ENCODE data around the gene ACIN1. TPM values are rescaled to one million over a fixed set of nuclear protein-coding genes. Genes with fewer than 3 reads are reported as not detected.

Gene ACIN1
- total and polyA plus RNA-seq, 2 of the 13 experiments (the other 11 are each of a cell fraction or from before 2014, with no cell fraction given) = 165 to 183 TPM

DNA sequence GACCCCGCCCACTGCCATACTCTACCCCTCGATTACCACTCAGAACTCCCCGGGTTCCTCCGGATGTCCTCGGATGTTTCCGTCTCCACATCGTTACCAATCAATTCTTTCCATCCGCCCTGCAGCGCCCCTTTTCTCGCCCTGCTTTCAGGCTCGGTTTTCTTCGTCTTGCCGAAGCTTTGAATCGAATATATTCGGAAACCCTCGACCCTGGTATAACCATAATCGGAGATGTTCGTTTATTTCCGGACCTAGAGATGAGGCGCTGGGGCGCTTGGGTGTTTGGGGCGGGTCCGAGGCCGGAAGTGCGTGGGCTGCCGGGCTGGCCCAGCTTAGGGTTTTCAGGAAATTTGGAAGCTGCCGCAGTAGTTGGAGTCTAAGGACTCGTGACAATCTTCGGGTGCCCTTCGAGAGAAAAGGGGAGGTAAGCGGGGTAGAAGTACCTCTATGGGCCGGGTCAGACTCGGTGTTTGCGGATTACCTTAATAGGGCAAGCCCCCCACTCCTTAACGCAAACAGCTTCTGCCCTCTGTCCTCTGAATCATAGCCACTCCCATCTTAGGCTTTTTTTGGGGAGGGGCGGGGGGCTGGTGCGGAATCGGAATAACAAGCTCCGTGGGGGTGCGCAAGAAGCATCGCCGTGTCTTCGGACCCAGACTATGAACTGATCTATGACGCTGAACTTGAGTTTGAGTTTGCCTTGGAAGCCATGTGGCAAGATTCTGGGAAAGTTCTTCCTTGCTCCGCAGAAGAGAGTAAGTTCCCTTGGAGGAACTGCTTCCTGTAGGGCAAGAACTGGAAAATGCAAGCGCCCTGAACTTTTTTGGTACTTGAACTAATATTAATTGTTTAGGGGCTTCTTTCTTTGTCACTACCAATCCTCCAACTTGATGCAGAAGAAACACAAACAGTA lies 516 bp upstream of the ACIN1 start, which contains the start of gene C14orf119 (continued):
- TF ChIP-seq, protein P1, sequence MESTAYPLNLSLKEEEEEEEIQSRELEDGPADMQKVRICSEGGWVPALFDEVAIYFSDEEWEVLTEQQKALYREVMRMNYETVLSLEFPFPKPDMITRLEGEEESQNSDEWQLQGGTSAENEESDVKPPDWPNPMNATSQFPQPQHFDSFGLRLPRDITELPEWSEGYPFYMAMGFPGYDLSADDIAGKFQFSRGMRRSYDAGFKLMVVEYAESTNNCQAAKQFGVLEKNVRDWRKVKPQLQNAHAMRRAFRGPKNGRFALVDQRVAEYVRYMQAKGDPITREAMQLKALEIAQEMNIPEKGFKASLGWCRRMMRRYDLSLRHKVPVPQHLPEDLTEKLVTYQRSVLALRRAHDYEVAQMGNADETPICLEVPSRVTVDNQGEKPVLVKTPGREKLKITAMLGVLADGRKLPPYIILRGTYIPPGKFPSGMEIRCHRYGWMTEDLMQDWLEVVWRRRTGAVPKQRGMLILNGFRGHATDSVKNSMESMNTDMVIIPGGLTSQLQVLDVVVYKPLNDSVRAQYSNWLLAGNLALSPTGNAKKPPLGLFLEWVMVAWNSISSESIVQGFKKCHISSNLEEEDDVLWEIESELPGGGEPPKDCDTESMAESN (CRISPR knock-in tag; conservative IDR thresholded peaks at IDR 0.05) = peak; percentile 89
- TF ChIP-seq, protein P2, sequence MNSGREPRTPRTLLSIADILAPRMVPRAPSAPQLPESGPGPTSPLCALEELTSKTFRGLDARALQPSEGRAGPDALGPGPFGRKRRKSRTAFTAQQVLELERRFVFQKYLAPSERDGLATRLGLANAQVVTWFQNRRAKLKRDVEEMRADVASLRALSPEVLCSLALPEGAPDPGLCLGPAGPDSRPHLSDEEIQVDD (CRISPR knock-in tag; IDR thresholded peaks at IDR 0.05; ENCODE audit: borderline replicate concordance) = peak; percentile 16; the same call in 1 of the 2 replicates
- TF ChIP-seq MIXL1 (CRISPR knock-in tag; IDR thresholded peaks at IDR 0.05) (peak; percentile 60; the same call in 1 of the 2 replicates), SRSF1 (optimal IDR thresholded peaks at IDR 0.05; ENCODE audit: low read depth, low read length) (peak; percentile 65), ZSCAN25 (CRISPR knock-in tag; IDR thresholded peaks at IDR 0.05) (no peak; the same call in 1 of the 2 replicates), MAFF (IDR thresholded peaks at IDR 0.05; ENCODE audit: low read depth, low read length) (peak; percentile 5; the same call in 1 of the 2 replicates), NFYC (CRISPR knock-in tag; IDR thresholded peaks at IDR 0.05) (peak; percentile 84), CBX2 (IDR thresholded peaks at IDR 0.05; ENCODE audit: low read depth, low read length) (no peak), CBX2 (CRISPR knock-in tag; IDR thresholded peaks at IDR 0.05; ENCODE audit: low read depth) (peak; percentile 91; the same call in 1 of the 2 replicates), PHF8 (CRISPR knock-in tag; IDR thresholded peaks at IDR 0.05) (peak; percentile 89), ZNF75D (CRISPR knock-in tag; IDR thresholded peaks at IDR 0.05; ENCODE audit: borderline replicate concordance) (0 out of 2 replicates have a peak, but pooled peaks have one; percentile 40)
- TF ChIP-seq, protein P3, sequence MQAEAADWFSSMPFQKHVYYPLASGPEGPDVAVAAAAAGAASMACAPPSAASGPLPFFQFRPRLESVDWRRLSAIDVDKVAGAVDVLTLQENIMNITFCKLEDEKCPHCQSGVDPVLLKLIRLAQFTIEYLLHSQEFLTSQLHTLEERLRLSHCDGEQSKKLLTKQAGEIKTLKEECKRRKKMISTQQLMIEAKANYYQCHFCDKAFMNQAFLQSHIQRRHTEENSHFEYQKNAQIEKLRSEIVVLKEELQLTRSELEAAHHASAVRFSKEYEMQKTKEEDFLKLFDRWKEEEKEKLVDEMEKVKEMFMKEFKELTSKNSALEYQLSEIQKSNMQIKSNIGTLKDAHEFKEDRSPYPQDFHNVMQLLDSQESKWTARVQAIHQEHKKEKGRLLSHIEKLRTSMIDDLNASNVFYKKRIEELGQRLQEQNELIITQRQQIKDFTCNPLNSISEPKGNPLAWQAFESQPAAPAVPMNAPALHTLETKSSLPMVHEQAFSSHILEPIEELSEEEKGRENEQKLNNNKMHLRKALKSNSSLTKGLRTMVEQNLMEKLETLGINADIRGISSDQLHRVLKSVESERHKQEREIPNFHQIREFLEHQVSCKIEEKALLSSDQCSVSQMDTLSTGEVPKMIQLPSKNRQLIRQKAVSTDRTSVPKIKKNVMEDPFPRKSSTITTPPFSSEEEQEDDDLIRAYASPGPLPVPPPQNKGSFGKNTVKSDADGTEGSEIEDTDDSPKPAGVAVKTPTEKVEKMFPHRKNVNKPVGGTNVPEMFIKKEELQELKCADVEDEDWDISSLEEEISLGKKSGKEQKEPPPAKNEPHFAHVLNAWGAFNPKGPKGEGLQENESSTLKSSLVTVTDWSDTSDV (CRISPR knock-in tag; IDR thresholded peaks at IDR 0.05) = no peak
- TF ChIP-seq, protein P4, sequence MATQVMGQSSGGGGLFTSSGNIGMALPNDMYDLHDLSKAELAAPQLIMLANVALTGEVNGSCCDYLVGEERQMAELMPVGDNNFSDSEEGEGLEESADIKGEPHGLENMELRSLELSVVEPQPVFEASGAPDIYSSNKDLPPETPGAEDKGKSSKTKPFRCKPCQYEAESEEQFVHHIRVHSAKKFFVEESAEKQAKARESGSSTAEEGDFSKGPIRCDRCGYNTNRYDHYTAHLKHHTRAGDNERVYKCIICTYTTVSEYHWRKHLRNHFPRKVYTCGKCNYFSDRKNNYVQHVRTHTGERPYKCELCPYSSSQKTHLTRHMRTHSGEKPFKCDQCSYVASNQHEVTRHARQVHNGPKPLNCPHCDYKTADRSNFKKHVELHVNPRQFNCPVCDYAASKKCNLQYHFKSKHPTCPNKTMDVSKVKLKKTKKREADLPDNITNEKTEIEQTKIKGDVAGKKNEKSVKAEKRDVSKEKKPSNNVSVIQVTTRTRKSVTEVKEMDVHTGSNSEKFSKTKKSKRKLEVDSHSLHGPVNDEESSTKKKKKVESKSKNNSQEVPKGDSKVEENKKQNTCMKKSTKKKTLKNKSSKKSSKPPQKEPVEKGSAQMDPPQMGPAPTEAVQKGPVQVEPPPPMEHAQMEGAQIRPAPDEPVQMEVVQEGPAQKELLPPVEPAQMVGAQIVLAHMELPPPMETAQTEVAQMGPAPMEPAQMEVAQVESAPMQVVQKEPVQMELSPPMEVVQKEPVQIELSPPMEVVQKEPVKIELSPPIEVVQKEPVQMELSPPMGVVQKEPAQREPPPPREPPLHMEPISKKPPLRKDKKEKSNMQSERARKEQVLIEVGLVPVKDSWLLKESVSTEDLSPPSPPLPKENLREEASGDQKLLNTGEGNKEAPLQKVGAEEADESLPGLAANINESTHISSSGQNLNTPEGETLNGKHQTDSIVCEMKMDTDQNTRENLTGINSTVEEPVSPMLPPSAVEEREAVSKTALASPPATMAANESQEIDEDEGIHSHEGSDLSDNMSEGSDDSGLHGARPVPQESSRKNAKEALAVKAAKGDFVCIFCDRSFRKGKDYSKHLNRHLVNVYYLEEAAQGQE (IDR thresholded peaks at IDR 0.05; ENCODE audit: borderline replicate concordance in 1 of 2, low read depth in 1 of 2, low read length in 2 of 2) = peak in 1 of 2 experiments; percentile 72; a peak in 1 of 4 replicates

Measured in HepG2 (cell line).